ENCODE results near the gene CCDC200. TPM values are rescaled to one million over a fixed set of nuclear protein-coding genes. Genes with fewer than 3 reads are reported as not detected.

CCDC200 gene
- total and polyA plus RNA-seq, 2 experiments from 2014 or later: 0.70 TPM; not detected in 1

- no peak overlapping the region for H3K4me2 ChIP-seq (ENCODE audit: unreplicated experiment)
- no peak overlapping the region for H3K27ac ChIP-seq
- 88 to 91% methylated on average over 7 of the region's 7 CpGs for WGBS, 2 experiments (ENCODE audit: low coverage in 1 of 2, low lambda C conversion rate in 2 of 2, missing lambda C conversion rate in 2 of 2)
- H3K79me2 ChIP-seq (ENCODE audit: insufficient read depth): no peaks in the 10 kb centered on the region
- in situ Hi-C loops (cut with MboI): no loop called here
- H3K9me2 ChIP-seq (ENCODE audit: insufficient read depth): no peaks in the 10 kb centered on the region
- H3K4me3 ChIP-seq: no peak overlapping the region
- no peak overlapping the region for H2AFZ ChIP-seq
- H3K9ac ChIP-seq: no peak overlapping the region
- no peaks in the 10 kb centered on the region for H3K4me1 ChIP-seq (ENCODE audit: insufficient read depth)
- no peaks in the 10 kb centered on the region for H3K27me3 ChIP-seq (replicated peaks; ENCODE audit: insufficient read depth)
- no peaks in the 10 kb centered on the region for H3F3A ChIP-seq (ENCODE audit: insufficient read depth)
- 0 out of 2 replicates have a peak, but pooled peaks cover under 1% of the 10 kb centered on the region for H3K36me3 ChIP-seq (ENCODE audit: low read depth)
- no peaks in the 10 kb centered on the region for H3K9me3 ChIP-seq (ENCODE audit: low read depth)
- TF ChIP-seq EZH2phosphoT487 (IDR thresholded peaks at IDR 0.05; ENCODE audit: insufficient read depth, low read depth) (no peak), EZH2 (IDR thresholded peaks at IDR 0.05; ENCODE audit: insufficient read depth, poor library complexity, severe bottlenecking) (no peak)
- H4K20me1 ChIP-seq (ENCODE audit: insufficient read depth): no peaks in the 10 kb centered on the region
- DNase-seq: no peak
Measured at GRCh38 chr17:43224146-43224705, 4.2 kb downstream of the CCDC200 start.

GRCh38 chr17:43220511-43221125 lies 7.8 kb downstream of the CCDC200 start:
- Histone ChIP-seq H4K20me1 (ENCODE audit: insufficient read depth) (no peaks in the 10 kb centered on the region), H3K79me2 (ENCODE audit: insufficient read depth) (no peaks in the 10 kb centered on the region), H3K4me2 (ENCODE audit: unreplicated experiment) (no peak overlapping the region), H3F3A (ENCODE audit: insufficient read depth) (no peaks in the 10 kb centered on the region), H3K9me3 (ENCODE audit: low read depth) (no peaks in the 10 kb centered on the region), H3K9me2 (ENCODE audit: insufficient read depth) (no peaks in the 10 kb centered on the region), H3K4me3 (no peak overlapping the region), H2AFZ (no peak overlapping the region), H3K36me3 (ENCODE audit: low read depth) (peaks cover 5% of the 10 kb centered on the region; the same call in 1 of the 2 replicates), H3K27me3 (replicated peaks; ENCODE audit: insufficient read depth) (no peaks in the 10 kb centered on the region), H3K27ac (no peak overlapping the region), H3K4me1 (ENCODE audit: insufficient read depth) (no peaks in the 10 kb centered on the region), H3K9ac (no peak overlapping the region)
- WGBS, 2 experiments (ENCODE audit: low coverage in 1 of 2, low lambda C conversion rate in 2 of 2, missing lambda C conversion rate in 2 of 2): 89 to 93% methylated on average over 9 of the region's 9 CpGs
- in situ Hi-C loops (cut with MboI): no loop called here
- no peak for DNase-seq
- TF ChIP-seq EZH2 (IDR thresholded peaks at IDR 0.05; ENCODE audit: insufficient read depth, poor library complexity, severe bottlenecking) (no peak), EZH2phosphoT487 (IDR thresholded peaks at IDR 0.05; ENCODE audit: insufficient read depth, low read depth) (no peak)

GRCh38 chr17:43219746-43220380 lies 8.6 kb downstream of the CCDC200 start:
- Histone ChIP-seq H3K36me3 (ENCODE audit: low read depth) (peaks cover 5% of the 10 kb centered on the region; the same call in 1 of the 2 replicates), H4K20me1 (ENCODE audit: insufficient read depth) (no peaks in the 10 kb centered on the region), H3K4me3 (no peak overlapping the region), H3K4me1 (ENCODE audit: insufficient read depth) (no peaks in the 10 kb centered on the region), H3K9me2 (ENCODE audit: insufficient read depth) (no peaks in the 10 kb centered on the region), H3K79me2 (ENCODE audit: insufficient read depth) (no peaks in the 10 kb centered on the region), H3K9ac (no peak overlapping the region), H3K4me2 (ENCODE audit: unreplicated experiment) (no peak overlapping the region), H2AFZ (no peak overlapping the region), H3K27ac (no peak overlapping the region), H3K9me3 (ENCODE audit: low read depth) (no peaks in the 10 kb centered on the region), H3F3A (ENCODE audit: insufficient read depth) (no peaks in the 10 kb centered on the region), H3K27me3 (replicated peaks; ENCODE audit: insufficient read depth) (no peaks in the 10 kb centered on the region)
- in situ Hi-C loops (cut with MboI): loop anchor here (10.0 kb wide), 1 partner anchor 95 kb away; no protein-coding TSS in a partner anchor
- no peak for DNase-seq
- TF ChIP-seq EZH2phosphoT487 (IDR thresholded peaks at IDR 0.05; ENCODE audit: insufficient read depth, low read depth) (no peak), EZH2 (IDR thresholded peaks at IDR 0.05; ENCODE audit: insufficient read depth, poor library complexity, severe bottlenecking) (no peak)
- WGBS, 2 experiments (ENCODE audit: low coverage in 1 of 2, low lambda C conversion rate in 2 of 2, missing lambda C conversion rate in 2 of 2): 88 to 89% methylated on average over 8 of the region's 8 CpGs

GRCh38 chr17:43219001-43219400 lies 9.4 kb downstream of the CCDC200 start:
- H3K79me2 ChIP-seq (ENCODE audit: insufficient read depth): no peaks in the 10 kb centered on the region
- H4K20me1 ChIP-seq (ENCODE audit: insufficient read depth): no peaks in the 10 kb centered on the region
- no peaks in the 10 kb centered on the region for H3K4me1 ChIP-seq (ENCODE audit: insufficient read depth)
- H3K27ac ChIP-seq: no peak overlapping the region
- TF ChIP-seq EZH2 (IDR thresholded peaks at IDR 0.05; ENCODE audit: insufficient read depth, poor library complexity, severe bottlenecking) (no peak), EZH2phosphoT487 (IDR thresholded peaks at IDR 0.05; ENCODE audit: insufficient read depth, low read depth) (no peak)
- no peaks in the 10 kb centered on the region for H3K27me3 ChIP-seq (replicated peaks; ENCODE audit: insufficient read depth)
- in situ Hi-C loops (cut with MboI): loop anchor here (10.0 kb wide), 1 partner anchor 96 kb away; no protein-coding TSS in a partner anchor
- 98 to 100% methylated on average over 2 of the region's 2 CpGs for WGBS, 2 experiments (ENCODE audit: low coverage in 1 of 2, low lambda C conversion rate in 2 of 2, missing lambda C conversion rate in 2 of 2)
- H3K36me3 ChIP-seq (ENCODE audit: low read depth): peaks cover 5% of the 10 kb centered on the region; the same call in 1 of the 2 replicates
- no peak overlapping the region for H2AFZ ChIP-seq
- H3K9me3 ChIP-seq (ENCODE audit: low read depth): no peaks in the 10 kb centered on the region
- H3K4me2 ChIP-seq (ENCODE audit: unreplicated experiment): no peak overlapping the region
- no peak overlapping the region for H3K4me3 ChIP-seq
- H3K9ac ChIP-seq: no peak overlapping the region
- no peaks in the 10 kb centered on the region for H3K9me2 ChIP-seq (ENCODE audit: insufficient read depth)
- no peak for DNase-seq
- H3F3A ChIP-seq (ENCODE audit: insufficient read depth): no peaks in the 10 kb centered on the region

Data from GM23248 (cell line).